GM19351 (cell line): Measurements from ENCODE around the gene CPEB4.

Experiments
- ATAC-seq: cut with Tn5 transposase; IDR thresholded peaks from one replicate; pipeline ENCODE4 v1.9.1; 2021; ENCODE audit warnings: mild to moderate bottlenecking, moderate library complexity; ENCODE audit not compliant: unreplicated experiment

The CPEB4 gene

DNA sequence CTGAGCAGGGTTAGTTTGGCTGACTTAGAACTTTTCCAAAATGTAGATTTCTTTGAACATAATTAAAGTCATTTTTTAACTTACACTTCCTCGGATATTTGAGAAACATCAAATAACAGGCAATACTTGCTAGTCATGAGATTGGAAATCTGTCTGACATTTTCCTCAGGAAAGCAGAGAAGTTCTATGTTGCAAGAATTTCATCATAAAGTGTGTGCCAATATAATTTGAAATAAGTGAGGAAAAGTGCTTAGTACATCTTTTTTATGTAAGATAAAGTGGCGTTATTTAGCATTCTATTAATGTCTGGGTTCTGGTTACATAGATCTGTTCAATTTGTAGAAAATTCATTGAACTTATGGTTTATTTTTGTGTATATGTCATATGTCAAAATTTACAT, 52.1 kb downstream of the CPEB4 start:
- ATAC-seq = no peak

DNA sequence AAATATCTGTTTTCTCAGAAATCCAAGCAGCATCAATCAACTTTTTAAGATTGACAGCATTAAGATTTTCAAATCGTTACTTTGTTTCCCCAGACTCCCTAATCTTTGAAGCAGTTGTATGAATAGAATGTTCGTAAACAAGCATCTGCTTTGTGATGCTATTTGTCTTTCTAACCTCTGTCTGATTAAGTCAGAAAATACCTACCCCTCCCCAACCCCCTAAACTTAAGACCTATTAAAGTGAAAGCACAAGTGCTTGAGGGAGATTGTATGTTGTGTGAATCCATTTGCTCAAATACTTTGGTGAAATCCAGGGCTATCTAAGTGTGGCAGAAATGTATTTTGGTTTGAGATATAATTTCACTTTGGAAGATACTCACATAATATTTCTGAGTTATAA, 53.0 kb downstream of the CPEB4 start:
- ATAC-seq = no peak

DNA sequence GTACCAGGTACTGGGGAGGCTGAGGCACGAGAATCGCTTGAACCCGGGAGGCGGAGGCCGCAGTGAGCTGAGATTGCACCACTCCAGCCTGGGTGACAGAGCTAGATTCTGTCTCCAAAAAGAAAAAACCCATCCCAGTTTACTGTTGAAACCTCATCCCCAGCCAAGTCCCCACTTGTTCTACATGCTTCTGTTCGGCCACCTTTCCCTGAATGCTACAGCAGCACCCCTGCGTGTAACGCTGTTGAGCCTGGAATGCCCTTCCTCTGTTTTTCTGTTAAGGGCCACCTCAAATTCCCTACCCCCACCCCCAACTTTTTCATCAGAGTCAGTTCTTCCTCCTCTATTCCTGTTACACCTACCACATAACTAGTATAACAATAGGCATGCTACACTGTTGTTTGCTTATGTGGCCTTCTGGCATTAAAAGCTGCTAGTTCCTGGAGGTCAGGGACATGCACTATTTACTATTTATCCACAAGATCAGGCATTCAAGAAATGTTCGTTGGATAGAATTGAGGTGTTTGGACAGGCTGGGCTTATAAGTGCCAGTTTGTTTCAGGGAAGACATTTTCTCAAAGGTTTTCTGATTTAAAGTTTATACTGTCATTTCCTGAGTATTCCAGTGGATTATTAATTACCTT, 53.7 kb downstream of the CPEB4 start:
- ATAC-seq = no peak

DNA sequence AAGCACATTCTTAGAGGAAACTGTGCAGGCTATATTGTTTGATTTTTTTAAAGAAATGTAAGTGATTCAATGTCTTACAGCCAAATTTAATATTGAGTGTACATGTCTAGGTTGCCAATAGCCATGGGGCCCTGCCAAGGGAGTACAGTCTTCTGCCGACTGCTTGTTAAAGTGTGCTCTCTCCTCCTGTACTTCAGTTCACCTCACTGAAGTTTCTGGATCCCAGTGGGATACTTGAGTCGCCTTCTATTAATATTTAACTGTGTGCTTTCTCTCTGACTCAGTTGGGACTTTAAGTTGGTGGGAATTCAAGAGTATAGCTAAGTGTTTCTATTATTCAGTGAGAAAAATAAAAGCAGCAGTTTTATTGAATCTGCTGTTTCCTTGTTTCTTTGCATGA, 56.4 kb downstream of the CPEB4 start:
- ATAC-seq = no peak

DNA sequence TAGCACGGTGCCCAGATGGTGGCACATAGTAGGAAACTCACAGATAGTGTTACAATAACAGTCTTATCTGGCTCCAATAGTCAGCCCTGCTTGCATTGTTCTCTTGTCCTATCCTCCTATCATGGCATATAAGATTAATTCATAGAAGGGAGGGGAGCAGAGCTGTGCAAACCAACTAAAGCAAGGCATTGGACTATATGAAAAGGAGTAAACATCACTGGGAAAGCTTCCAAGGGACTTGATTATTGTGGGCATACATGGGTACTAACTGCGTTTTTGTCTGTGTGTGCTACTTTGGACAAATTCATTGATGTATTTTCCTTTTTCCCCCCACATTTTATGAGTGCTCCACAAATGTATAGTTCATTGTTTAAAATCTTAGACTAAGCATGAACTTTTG, 57.0 kb downstream of the CPEB4 start:
- no peak for ATAC-seq

DNA sequence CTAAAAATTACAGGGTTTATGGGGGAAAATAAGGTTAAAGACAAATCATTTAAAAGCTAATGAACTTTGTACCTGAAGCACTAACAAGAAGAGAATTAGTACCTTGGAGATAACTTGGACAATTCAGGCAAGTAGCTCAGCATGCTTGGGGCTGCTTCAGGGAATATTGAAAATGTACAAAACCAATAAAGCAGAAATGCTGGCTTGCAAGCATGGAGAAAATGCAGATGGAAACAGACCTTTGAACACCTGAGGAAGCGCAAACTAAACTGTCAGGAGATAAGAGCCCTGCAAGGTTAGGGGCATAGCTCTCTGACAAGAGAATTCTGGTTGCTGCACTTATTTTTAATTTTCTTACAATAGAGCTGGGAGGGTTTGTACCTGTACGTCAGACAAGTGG, 58.2 kb downstream of the CPEB4 start:
- ATAC-seq = no peak

DNA sequence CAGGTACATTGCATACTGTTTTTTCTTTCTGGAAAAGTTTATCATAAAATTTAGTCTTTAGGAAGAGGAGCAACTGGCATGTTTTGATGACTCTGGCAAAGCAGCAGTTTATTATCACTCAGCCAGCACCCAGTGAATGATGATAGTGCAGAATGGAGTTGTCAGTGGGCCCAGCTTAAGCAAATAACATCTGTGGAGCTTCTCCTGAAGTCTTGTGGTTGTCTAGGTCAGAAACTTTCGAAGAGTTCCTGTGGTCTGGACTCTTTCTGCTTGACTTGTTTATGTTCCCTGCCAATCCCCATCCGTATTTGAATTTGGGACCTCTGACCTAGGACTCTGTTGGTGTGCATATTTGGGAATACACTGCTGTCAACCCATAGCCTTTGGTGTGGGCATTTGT, 62.7 kb downstream of the CPEB4 start:
- ATAC-seq = no peak

DNA sequence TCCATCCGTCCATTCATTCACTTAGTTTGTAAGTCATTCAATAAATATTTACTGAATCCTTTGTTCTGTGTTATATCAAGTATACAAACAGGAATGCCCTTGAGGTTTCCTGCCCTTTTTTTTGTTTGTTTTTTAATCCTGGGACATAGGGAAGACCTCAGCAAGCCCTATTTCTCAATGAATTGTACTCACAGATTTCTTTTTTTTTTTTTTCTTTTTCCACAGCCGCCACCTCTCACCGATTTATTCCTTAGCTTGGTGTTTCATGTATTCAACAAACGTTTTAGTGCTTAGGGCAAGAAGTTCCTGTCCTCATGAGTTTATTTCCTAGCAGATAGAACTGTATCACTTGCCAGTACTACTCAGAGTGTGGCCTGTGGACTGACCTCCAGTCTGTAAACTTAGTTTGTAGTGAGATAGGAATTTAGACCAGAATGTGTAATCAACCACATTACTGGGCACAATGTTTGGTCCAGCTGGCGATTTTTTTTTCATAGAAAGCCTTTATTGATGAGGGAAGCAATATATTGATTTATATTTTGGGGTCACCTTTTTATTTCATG, 65.5 kb downstream of the CPEB4 start:
- no peak for ATAC-seq

DNA sequence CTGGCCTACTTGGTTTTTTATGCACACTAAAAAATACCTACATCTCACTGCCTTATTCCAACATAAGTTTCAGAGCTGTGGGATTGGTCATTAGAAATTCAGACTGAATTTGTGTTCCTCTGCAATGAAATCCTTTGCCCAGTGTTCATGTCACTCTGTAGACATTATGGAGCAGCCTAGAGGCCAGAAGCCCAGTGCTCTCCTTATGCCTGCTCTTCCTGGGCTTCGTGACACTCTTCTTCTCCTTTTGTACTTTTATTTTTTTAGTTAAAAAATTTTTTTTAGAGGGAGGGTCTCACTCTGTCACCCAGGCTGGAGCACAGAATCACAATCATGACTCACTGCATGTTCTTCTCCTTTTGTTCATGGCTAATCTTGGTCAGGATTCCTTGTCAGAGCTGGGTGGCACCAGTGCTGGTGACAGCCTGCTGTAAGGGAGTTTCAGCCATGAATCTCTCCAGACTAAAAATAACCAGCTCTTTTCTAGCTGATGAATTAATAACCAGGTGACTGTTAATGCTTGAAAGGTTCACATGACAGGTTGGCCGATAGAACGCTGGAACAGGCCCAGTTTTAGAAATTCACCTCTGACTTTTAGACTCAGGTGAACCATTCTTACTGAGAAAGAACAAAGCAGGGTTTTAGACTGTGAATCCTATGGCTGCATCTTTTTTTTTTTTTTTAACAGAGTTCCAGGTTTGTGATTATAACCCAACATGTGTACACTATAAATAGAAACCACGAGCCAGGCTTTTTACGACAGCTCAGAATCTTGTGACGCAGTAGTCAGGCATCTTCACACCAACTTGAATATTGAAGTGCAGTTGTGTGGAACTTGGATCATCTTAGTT, 66.7 kb downstream of the CPEB4 start:
- ATAC-seq = no peak

DNA sequence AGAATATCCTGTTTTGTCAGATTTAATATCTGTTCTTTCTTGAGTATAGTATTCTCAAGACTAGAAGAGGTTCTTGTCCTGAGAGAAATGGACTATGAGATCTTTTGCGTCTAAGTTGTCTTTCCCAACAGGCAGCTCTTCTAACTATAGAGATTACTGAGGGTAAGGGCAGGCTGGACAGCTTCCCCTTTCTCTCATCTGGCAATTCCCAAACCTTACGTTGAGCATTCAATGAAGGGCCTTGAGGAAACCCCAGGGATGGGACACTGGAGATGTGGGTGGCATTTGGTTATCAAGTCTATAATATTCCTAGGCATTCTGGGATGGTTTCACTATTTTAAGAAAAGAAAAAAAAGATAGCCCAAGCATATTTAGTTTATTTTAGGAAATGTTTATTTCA, 72.8 kb downstream of the CPEB4 start:
- ATAC-seq = no peak

DNA sequence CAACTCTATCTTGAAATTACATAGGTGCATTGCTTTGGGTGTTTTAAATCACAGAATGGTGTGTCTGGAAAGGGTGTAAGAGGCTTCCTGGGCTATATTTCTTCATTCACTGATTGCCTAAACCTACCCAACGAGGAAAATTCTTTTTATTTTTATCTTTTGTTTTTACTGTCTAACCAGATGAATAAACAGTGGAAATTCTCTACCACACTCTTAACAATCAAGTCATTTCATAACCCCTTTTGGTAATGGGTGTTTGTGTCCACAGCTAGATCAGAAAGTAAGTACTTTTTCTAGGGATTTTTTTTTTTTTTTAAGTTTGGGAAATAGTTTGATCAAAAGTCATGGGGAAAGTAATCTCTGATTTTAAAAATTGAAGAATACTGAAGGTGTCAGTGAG, 73.3 kb downstream of the CPEB4 start:
- ATAC-seq = no peak

DNA sequence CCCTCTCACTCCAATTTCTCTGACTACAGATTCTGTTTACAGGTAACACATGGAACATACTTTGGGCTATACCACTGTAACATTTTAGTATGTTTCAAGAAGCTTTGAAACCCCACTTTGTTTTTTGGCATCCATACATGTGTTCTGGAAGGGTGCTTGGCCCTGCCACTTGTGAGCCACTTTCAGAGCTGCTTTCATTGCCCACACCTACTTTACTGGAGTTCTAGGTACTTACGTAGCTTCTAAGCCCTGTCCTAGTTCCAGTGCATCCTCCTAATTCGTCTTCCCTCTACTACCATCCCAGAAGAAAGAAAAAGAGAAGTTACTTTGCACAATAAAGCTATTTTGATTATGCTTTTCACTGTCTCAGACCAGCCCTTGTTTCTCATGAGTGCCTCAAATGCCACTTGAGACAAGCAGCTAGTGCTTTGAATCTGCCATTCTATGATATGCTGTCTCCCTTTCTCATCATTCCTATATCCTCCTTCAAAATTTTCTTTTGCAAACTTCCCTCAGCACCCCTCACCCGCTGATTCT, 74.4 kb downstream of the CPEB4 start:
- no peak for ATAC-seq

DNA sequence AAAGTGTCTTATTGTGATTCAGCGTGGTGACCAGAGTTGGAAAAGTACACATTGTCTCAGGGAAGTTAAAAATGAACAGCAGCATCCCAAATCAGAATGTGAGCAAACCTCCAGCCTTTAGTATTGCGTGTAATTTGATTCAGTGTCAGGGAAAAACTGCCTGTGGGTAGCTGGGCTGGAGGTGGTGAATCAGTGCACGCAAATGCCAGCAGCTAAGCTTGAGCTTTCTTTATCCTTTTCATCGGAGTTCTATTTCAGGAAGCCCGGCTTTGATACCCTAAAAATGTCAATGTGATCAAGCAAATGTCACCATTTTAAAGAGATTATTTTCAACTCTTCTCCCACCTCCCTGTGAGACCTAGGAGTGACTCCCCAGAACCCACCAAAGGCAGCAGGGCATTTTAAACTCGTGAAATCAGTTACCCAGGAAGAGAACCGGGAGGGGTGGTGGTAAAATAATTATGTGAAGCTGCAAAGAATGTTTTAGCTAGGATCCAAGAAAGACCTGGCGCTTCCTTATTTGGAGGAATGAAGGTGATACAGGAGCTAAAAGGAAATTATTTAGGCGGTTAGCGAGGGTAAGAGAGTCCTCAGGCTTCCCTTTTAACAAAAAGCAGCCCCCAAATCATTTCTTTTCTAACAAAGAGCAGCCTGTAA, 75.2 kb downstream of the CPEB4 start:
- ATAC-seq = no peak

DNA sequence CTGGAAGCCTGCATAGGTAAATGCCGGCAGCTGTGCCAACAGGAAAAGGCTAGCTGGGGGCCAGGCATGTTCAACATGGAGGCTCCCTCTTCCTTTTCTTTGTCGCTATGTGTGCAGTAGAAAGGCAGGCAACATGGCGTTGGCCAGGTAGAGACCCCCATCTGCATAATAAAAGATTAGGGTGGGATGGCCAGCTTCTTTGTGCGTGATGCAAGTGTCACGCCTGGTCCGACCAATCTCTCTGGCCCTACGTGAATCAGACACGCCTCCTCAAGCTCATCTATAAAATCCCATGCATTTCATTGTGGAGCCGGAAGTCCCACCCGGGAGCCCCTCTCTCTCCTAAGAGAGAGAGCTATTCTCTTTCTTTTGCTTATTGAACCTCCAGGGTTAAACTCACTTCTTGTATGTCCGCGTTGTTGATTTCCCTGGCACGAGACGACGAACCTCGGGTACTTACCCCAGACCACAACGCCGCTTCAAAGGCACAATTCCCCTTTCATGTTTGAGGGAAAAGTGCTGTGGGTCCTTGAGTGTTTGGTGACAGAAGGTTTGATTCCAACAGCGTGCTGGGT, 75.8 kb downstream of the CPEB4 start:
- no peak for ATAC-seq

DNA sequence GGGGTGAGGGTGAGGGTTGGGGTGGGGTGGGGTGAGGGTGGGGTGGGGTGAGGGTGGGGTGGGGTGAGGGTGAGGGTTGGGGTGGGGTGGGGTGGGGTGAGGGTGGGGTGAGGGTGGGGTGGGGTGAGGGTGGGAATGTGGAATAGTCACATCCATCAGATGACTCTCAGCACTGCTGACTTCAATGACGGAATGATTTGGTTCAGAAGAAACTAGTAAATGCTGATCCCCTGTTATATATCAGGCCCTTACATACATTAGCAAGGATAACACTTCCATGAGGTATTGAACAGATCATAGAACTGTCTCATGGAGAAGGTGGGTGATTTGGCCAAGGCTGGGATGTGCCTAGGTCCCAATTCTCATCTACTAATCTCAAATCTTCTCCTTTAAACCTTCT, 76.4 kb downstream of the CPEB4 start:
- no peak for ATAC-seq

DNA sequence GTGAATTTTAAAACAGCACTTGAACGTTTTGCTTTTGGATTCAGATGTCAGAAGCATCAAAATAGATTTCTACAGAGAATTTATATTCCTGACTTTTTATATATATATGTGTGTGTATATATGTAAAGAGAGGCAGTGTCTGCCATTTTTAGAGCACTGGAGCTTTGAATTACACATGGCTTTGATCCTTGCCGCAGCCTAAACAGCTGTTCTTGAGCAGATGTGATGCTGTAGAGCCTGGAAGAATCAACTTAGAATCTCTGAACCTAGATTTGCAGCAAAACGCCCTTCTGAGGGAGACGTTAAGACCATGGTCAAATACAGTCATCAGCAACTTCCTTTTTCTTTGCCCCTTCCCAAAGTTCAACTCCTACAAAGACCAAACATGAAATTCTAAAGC, 79.1 kb downstream of the CPEB4 start:
- no peak for ATAC-seq

DNA sequence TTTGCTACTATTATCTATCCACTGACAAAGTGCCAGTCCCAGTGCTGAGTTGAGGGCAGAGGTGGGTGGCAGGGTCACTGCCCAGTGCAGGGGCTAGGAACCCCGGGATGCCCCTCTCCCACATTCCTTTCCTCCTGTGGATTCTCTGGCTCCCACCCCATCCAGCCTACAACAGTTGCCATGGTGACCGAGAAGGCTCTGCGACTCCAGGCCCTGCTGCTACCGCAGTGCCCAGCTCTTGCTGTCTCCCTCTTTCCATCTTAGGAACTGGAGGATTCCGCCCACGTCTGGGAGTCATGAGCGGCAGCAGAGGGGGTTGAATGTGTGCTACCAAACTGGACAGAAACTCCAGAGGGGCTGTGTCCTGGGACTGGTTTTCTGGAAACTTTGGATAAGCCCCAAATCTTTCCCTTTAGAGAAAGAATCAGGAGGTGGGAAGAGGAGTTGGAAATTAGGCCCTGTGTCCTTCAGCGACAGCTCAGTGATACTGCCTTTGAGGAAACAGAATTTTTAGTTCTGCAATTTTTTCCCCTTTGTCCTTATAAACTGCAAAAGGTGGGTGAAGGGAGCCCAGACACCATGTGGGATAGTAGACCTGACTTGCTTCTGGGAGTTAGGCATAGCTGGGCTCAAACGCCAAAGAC, 80.1 kb downstream of the CPEB4 start:
- no peak for ATAC-seq

DNA sequence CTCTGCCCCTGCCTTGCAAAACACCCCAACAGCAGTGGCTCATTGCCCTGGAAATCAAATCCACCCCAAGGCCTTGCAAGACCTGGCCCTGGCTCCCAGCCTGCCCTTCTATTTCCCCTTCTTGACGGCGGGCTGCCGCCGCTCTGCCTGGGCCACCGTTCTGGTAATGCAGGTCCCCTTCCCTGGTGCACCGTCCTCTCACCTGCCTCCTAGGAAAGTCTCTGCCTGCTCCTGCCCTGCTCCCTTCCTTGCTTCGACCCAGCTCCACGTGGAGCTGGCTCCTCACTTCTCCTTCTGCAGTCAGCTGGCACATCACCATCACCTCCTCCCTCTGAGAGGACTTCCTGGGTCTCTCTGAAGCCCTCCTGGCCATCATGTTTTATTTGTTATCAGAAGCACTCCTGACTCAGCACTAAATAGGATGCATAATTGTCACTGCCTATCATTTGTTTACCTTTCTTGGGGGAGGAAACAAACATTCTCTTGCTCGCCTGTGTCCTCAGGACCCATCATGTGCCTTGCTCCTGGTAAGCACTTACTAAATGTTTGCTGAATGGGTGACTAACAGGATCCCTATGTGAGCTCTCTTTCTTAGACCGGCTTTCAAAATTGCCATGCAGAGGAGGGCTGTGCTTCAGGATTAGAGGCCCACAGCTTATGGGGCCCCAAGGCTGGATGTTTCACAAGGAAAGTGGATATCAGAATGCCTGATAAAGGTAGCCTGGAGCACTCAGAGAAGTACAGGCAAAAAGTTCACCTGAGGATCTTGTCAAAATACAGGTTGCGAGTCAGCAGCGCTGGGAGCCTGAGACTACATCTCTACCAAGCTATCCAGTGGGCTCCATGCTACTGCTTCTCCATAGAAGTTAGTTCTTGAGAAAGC, 81.3 kb downstream of the CPEB4 start:
- no peak for ATAC-seq

DNA sequence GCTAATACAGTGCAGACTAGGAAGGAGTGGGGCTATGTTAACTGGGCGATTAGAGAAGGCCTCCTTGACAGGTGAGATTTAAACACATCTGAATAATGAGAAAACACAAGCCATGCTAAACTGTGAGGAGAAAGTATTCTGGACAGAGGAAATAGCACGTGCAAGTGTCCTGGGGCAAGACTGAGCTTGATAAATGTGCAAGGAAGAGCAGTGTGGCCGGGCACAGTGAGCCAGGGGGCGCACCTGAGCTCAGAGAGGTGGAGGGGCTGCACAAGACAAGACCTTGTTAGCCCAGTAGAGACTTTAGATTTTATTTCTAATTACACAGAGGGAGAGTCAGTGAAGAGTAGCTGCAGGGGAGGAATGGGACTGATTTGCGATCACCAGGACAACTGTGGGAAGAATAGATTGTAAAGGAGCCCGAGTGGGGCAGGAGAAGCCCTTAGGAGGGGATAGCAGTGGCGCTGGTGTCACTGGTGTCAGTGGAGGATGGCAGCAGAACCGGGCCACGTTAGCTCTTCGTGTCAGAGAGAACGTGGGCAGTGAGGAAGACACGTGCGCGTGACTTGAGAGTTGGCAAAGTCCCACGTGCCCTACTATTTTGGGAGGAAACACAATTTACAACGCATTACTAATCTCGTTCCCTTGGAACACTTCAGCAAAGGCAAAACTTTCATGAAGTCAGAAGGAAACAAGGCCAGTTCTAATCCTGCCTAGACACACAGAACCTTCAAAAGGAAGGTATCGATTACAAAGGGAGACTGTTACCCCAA, 82.9 kb downstream of the CPEB4 start:
- no peak for ATAC-seq
